Measurements from ENCODE around the gene LMF1.
A peak's percentile ranks its signal among the peaks of the same experiment; 100 is the strongest.

Gene LMF1

GRCh38 chr16:1014221-1014620 lies 43.4 kb upstream of the LMF1 start:
- Histone ChIP-seq H3K27me3 (ENCODE audit: insufficient read depth, low read depth, severe bottlenecking) (no peaks in the 10 kb centered on the region), H3K4me3 (ENCODE audit: low read depth, low read length) (no peak overlapping the region), H3K36me3 (no peaks in the 10 kb centered on the region), H3K27ac (no peak overlapping the region), H3K9me3 (ENCODE audit: severe bottlenecking) (no peaks in the 10 kb centered on the region)
- DNase-seq, result no peak
- TF ChIP-seq, protein P1, sequence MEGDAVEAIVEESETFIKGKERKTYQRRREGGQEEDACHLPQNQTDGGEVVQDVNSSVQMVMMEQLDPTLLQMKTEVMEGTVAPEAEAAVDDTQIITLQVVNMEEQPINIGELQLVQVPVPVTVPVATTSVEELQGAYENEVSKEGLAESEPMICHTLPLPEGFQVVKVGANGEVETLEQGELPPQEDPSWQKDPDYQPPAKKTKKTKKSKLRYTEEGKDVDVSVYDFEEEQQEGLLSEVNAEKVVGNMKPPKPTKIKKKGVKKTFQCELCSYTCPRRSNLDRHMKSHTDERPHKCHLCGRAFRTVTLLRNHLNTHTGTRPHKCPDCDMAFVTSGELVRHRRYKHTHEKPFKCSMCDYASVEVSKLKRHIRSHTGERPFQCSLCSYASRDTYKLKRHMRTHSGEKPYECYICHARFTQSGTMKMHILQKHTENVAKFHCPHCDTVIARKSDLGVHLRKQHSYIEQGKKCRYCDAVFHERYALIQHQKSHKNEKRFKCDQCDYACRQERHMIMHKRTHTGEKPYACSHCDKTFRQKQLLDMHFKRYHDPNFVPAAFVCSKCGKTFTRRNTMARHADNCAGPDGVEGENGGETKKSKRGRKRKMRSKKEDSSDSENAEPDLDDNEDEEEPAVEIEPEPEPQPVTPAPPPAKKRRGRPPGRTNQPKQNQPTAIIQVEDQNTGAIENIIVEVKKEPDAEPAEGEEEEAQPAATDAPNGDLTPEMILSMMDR (IDR thresholded peaks at IDR 0.05; ENCODE audit: low read depth, low read length), result no peak

DNA sequence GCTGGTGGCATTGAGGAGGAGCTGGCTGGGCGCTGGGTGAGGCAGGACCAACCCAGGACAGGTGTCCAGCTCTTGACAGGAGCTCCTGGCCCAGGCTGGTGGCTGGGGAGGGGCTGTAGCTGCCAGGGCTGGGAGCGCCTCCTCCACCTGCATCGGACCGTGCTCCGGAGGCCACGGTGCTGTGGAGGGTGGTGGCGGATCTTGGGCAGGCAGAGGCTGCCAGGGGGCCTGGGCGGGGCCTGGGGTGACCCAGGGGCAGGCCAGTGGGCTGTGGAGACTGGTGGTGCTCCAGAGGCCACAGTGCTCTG lies 42.8 kb upstream of the LMF1 start:
- Histone ChIP-seq H3K4me3 (ENCODE audit: low read depth, low read length) (no peak overlapping the region), H3K36me3 (no peaks in the 10 kb centered on the region), H3K27ac (no peak overlapping the region), H3K27me3 (ENCODE audit: insufficient read depth, low read depth, severe bottlenecking) (no peaks in the 10 kb centered on the region), H3K9me3 (ENCODE audit: severe bottlenecking) (no peaks in the 10 kb centered on the region)
- DNase-seq, result no peak
- TF ChIP-seq, protein P1 (IDR thresholded peaks at IDR 0.05; ENCODE audit: low read depth, low read length), result no peak

DNA sequence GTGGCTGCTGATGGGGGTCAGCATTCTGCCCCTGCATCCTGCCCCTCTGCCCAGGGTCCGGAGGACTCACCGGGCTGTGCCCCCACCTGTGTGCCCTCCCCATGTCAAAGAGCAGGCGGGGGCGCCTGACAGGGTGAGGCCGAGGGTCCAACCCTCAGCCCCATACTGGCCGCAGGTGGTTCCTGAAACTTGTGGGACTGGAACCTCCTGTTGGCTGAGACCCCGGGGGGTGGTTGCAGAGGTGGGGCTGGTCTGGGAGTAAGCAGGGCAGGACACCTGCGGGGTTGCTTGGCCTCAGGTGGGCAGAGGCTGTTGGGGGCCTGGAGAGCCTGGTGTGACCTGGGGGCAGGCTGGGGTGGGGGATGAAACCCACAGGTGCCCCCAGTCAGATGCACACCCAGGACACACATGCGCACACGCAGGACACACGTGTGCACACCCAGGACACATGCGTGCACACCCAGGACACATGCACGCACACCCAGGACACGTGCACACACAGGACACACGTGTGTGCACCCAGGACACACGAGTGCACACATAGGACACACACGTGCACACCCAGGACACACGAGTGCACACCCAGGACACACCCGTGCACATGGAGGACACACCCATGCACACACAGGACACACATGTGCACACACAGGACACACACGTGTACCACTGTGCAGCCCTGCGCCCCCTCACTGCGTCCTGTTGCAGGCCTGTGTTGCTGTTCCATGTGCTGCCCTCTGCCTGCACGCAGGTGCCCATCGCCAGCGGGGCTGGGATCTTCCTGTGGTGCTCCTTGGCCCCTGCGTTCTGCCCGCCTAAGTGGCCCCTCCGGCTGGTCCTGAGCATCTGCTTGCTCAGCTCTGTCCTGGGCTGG lies 42.2 kb upstream of the LMF1 start:
- Histone ChIP-seq H3K36me3 (no peaks in the 10 kb centered on the region), H3K9me3 (ENCODE audit: severe bottlenecking) (no peaks in the 10 kb centered on the region), H3K4me3 (ENCODE audit: low read depth, low read length) (no peak overlapping the region), H3K27ac (no peak overlapping the region), H3K27me3 (ENCODE audit: insufficient read depth, low read depth, severe bottlenecking) (no peaks in the 10 kb centered on the region)
- DNase-seq, result no peak
- TF ChIP-seq, protein P1 (IDR thresholded peaks at IDR 0.05; ENCODE audit: low read depth, low read length), result 0 out of 2 replicates have a peak, but pooled peaks have one; percentile 12

DNA sequence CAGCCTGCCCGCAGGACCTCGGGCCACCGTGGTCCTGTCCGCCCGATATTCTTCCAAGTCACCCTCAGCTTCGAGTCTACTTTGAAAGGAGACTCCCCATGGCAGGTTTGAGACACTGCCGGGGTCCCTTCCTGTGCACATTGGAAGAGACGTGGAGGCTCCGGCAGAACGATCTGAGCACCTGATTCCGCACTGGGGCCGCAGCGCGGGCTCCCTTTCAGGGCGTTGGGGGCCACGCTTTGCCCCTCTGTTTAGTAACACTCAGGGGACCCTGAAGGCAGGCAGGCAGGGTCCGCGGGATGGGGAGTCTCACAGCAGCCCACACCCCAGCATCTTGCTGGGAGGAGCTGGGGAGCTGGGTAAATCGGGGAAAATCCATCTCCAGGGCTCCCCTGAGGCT lies 41.4 kb upstream of the LMF1 start:
- Histone ChIP-seq H3K36me3 (no peaks in the 10 kb centered on the region), H3K27ac (no peak overlapping the region), H3K27me3 (ENCODE audit: insufficient read depth, low read depth, severe bottlenecking) (no peaks in the 10 kb centered on the region), H3K9me3 (ENCODE audit: severe bottlenecking) (no peaks in the 10 kb centered on the region), H3K4me3 (ENCODE audit: low read depth, low read length) (no peak overlapping the region)
- TF ChIP-seq, protein P1 (IDR thresholded peaks at IDR 0.05; ENCODE audit: low read depth, low read length), result no peak
- no peak for DNase-seq

DNA sequence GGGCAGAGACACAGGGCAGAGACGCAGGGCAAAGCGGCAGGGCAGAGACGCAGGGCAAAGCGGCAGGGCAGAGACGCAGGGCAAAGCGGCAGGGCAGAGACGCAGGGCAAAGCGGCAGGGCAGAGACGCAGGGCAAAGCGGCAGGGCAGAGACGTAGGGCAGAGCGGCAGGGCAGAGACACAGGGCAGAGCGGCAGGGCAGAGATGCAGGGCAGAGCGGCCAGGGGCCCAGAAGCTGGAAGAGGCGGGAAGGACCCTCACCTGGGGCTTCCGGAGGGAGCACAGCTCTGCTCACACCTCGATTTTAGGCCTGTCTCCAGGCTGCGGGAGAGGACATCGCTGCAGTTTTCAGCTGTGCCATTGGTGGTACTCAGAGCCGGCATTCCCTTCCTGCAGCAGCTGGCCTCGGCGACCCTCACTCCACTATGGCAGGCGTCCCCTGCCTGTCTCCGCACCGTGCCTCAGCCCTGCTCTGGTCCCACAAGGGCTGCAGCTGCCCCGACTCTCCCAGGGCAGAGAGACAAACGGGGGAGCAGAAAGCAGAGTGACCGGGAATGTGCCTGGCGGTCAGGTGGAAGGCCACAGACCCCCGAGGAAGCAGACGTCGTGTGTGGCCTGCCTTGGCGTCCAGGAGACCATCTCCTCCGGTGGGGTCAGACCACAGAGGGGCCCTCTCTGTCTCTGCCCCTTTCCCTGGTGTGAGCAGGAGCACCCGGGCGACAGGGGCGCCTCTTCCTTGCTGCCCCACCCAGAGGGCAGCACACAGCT lies 40.7 kb upstream of the LMF1 start:
- H3K9me3 ChIP-seq (ENCODE audit: severe bottlenecking), result no peaks in the 10 kb centered on the region
- TF ChIP-seq, protein P1 (IDR thresholded peaks at IDR 0.05; ENCODE audit: low read depth, low read length), result no peak
- no peak overlapping the region for H3K4me3 ChIP-seq (ENCODE audit: low read depth, low read length)
- H3K27me3 ChIP-seq (ENCODE audit: insufficient read depth, low read depth, severe bottlenecking), result no peaks in the 10 kb centered on the region
- no peak overlapping the region for H3K27ac ChIP-seq
- H3K36me3 ChIP-seq, result no peaks in the 10 kb centered on the region
- no peak for DNase-seq
